Muscle layer of duodenum (tissue), 2 donors: Measurements from ENCODE around the gene COX6A1.

Experiments
- H3K27ac ChIP-seq: one replicate; pipeline ENCODE4 v1.7.0; 2013; ENCODE audit warnings: mild to moderate bottlenecking, low read length
- H3K27me3 ChIP-seq: one replicate; pipeline ENCODE4 v1.7.0; 2013; ENCODE audit warnings: low read depth, mild to moderate bottlenecking, control low read depth, low read length
- H3K36me3 ChIP-seq, 2 donors: one replicate each; pipeline ENCODE4 v1.7.0; 2013; ENCODE audit warnings: low read length in 2 of 2, control low read depth in 1 of 2, mild to moderate bottlenecking in 1 of 2; ENCODE audit not compliant: insufficient read depth in 2 of 2, control insufficient read depth in 1 of 2
- H3K4me1 ChIP-seq, 2 donors: one replicate each; pipeline ENCODE4 v1.7.0; 2013; ENCODE audit warnings: low read length in 2 of 2, mild to moderate bottlenecking in 2 of 2, control low read depth in 1 of 2, moderate library complexity in 1 of 2; ENCODE audit not compliant: insufficient read depth in 2 of 2, control insufficient read depth in 1 of 2
- H3K4me3 ChIP-seq, 2 donors: one replicate each; pipeline ENCODE4 v1.7.0; 2013; ENCODE audit warnings: low read length in 2 of 2, low read depth in 1 of 2, mild to moderate bottlenecking in 1 of 2
- H3K9me3 ChIP-seq, 2 donors: one replicate each; pipeline ENCODE4 v1.7.0; 2013; ENCODE audit warnings: low read length in 2 of 2, control low read depth in 1 of 2, mild to moderate bottlenecking in 1 of 2; ENCODE audit not compliant: control insufficient read depth in 1 of 2
- donor health status: healthy.

Gene COX6A1

DNA sequence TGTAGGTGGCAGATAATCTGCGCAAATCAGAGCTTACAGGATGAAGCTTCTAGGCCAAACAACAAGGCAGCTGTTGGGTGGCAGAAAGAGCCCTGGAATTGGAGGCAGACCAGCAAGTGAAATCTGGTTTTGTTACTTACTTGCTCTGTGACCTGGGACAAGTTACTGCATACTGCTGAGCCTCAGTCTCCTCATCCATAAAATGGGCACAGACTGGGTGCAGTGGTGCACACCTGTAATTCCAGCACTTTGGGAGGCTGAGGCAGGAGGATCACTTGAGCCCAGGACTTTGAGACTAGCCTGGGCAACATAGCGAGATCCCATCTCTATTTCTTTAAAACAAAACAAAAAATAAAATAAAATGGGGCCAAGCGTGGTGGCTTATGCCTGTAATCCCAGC, 31.4 kb upstream of the COX6A1 start:
- no peaks in the 10 kb centered on the region for H3K4me1 ChIP-seq
- H3K36me3 ChIP-seq = no peaks in the 10 kb centered on the region
- H3K27me3 ChIP-seq = no peaks in the 10 kb centered on the region
- no peaks in the 10 kb centered on the region for H3K9me3 ChIP-seq
- H3K4me3 ChIP-seq = no peak overlapping the region
- H3K27ac ChIP-seq = no peak overlapping the region

DNA sequence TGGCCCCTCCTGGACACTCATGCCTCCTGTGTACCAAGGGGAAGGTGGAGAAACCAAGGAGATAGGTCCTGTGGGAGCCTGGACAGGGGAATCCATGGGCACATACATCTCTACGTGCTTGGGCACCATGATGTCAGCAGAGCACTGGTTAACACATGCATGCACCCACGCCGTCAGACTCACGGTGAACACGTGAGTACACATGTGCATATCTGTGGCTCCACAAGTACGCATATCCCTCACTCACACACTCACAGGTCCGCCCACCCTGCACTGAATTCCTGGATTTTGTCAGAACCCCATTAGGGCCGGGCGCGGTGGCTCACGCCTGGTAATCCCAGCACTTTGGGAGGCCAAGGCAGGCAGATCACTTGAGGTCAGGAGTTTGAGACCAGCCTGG, 29.1 kb upstream of the COX6A1 start:
- Histone ChIP-seq H3K27me3 (no peaks in the 10 kb centered on the region), H3K9me3 (no peaks in the 10 kb centered on the region), H3K4me3 (no peak overlapping the region), H3K4me1 (no peaks in the 10 kb centered on the region), H3K36me3 (no peaks in the 10 kb centered on the region), H3K27ac (no peak overlapping the region)

- H3K36me3 ChIP-seq = no peaks in the 10 kb centered on the region
- no peak overlapping the region for H3K27ac ChIP-seq
- H3K4me3 ChIP-seq = no peak overlapping the region
Observed at GRCh38 chr12:120412421-120412820, 25.5 kb upstream of the COX6A1 start.

DNA sequence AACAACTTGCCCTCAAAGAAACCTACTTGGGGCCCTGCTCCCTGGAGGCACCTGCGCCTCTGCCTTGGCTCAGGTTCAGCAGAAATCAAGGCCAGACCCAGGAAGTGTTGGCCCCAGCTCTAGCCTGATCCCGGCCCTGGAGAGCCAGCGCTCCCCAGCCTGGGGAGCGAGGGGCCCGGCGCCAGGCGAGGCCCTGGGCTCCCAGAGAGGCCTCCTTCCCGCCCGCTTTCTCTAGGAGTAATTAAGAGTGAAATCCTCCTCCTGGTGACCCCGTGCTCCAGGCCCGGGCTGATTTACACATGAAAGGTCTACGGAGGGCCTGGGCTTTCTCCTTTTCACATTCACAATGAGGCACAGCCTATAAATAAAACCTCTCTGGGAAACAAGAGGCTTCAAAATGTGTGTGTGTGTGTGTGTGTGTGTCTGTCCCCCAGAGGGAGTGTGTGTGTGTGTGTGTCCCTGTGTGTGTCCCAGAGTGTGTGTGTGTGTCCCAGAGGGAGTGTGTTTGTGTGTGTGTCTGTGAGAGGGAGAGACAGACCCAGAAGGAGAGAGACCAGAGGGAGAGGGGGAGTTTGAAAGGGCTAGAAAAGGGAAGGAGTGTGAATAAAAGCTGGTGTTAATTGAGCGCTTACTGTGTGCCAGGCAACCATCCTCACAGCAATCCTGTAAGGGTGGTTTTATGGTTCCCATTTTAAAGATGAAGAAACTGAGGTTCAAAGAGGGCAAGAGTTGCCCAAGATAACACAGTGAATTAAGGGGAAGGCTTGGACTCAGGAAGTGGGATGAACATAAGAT, 23.8 kb upstream of the COX6A1 start:
- Histone ChIP-seq H3K9me3 (no peaks in the 10 kb centered on the region), H3K36me3 (no peaks in the 10 kb centered on the region), H3K27ac (peak overlapping the region; percentile 3), H3K4me3 (no peak overlapping the region), H3K4me1 (no peaks in the 10 kb centered on the region), H3K27me3 (no peaks in the 10 kb centered on the region)

More at GRCh38 chr12:120412421-120412820, 25.5 kb upstream of the COX6A1 start:
- Histone ChIP-seq H3K9me3 (no peaks in the 10 kb centered on the region), H3K27me3 (no peaks in the 10 kb centered on the region), H3K4me1 (no peaks in the 10 kb centered on the region)

- no peaks in the 10 kb centered on the region for H3K27me3 ChIP-seq
- H3K36me3 ChIP-seq = no peaks in the 10 kb centered on the region
- H3K4me3 ChIP-seq = no peak overlapping the region
- no peak overlapping the region for H3K27ac ChIP-seq
- H3K9me3 ChIP-seq = no peaks in the 10 kb centered on the region
- no peaks in the 10 kb centered on the region for H3K4me1 ChIP-seq
Observed at GRCh38 chr12:120416490-120417216, 21.3 kb upstream of the COX6A1 start.

- Histone ChIP-seq H3K4me3 (no peak overlapping the region), H3K36me3 (no peaks in the 10 kb centered on the region), H3K4me1 (no peaks in the 10 kb centered on the region), H3K9me3 (no peaks in the 10 kb centered on the region), H3K27me3 (no peaks in the 10 kb centered on the region), H3K27ac (no peak overlapping the region)
Observed at GRCh38 chr12:120417917-120418580, 19.9 kb upstream of the COX6A1 start.

- H3K4me3 ChIP-seq = no peak overlapping the region
- no peaks in the 10 kb centered on the region for H3K9me3 ChIP-seq
- no peaks in the 10 kb centered on the region for H3K4me1 ChIP-seq
- no peak overlapping the region for H3K27ac ChIP-seq
- no peaks in the 10 kb centered on the region for H3K27me3 ChIP-seq
- H3K36me3 ChIP-seq = no peaks in the 10 kb centered on the region
Observed at GRCh38 chr12:120421701-120422100, 16.2 kb upstream of the COX6A1 start.

- H3K4me1 ChIP-seq = no peaks in the 10 kb centered on the region
- no peaks in the 10 kb centered on the region for H3K9me3 ChIP-seq
- no peak overlapping the region for H3K4me3 ChIP-seq
- no peak overlapping the region for H3K27ac ChIP-seq
- H3K36me3 ChIP-seq = no peaks in the 10 kb centered on the region
- H3K27me3 ChIP-seq = no peaks in the 10 kb centered on the region
Observed at GRCh38 chr12:120422892-120423456, 14.9 kb upstream of the COX6A1 start.

DNA sequence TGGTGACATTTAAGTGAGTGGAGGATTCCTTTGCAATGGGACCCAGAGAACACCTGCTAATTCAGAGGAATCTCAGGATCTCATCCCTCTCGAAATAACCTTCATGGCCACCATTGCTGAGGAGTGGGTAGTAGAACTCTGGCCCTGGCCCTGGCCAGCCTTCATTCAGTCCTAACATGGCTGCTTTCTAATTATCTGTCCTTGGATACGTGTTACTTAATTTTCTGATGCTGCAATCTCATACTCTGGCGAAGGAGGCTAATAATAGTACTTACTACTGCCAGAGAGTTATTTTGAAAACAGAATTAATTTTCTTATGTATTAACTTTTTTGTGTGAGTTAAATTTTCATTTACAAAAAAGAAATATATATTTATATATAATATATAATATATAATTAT, 12.1 kb upstream of the COX6A1 start:
- Histone ChIP-seq H3K4me3 (no peak overlapping the region), H3K27me3 (no peaks in the 10 kb centered on the region), H3K4me1 (no peaks in the 10 kb centered on the region), H3K9me3 (no peaks in the 10 kb centered on the region), H3K36me3 (no peaks in the 10 kb centered on the region), H3K27ac (no peak overlapping the region)

GRCh38 chr12:120428597-120429229, 9.2 kb upstream of the COX6A1 start:
- Histone ChIP-seq H3K36me3 (no peaks in the 10 kb centered on the region), H3K9me3 (no peaks in the 10 kb centered on the region), H3K27ac (no peak overlapping the region), H3K4me1 (no peaks in the 10 kb centered on the region), H3K27me3 (no peaks in the 10 kb centered on the region), H3K4me3 (no peak overlapping the region)

DNA sequence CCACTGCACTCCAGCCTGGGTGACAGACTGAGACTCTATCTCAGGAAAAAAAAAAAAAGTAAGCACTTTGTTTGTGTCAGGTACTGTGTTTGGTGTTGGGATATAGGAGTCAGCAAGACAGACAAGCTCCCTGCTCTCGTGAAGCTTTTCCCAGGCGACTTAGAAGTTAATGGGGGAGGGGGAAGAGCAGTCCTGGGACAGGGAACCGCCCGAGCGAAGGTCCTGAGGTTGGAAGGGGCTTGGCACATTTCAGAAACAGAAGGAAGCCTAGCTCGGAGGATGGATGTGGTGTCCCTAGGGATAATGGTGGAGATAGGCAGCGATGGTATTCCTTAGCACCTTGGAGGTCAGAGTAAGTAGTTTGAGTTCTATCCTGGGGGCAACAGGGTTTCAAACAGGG, 8.5 kb upstream of the COX6A1 start:
- H3K27ac ChIP-seq = no peak overlapping the region
- H3K36me3 ChIP-seq = no peaks in the 10 kb centered on the region
- H3K4me3 ChIP-seq = no peak overlapping the region
- no peaks in the 10 kb centered on the region for H3K9me3 ChIP-seq
- H3K27me3 ChIP-seq = no peaks in the 10 kb centered on the region
- no peaks in the 10 kb centered on the region for H3K4me1 ChIP-seq
